ENCODE results near the gene CRTC3. TPM values are rescaled to one million over a fixed set of nuclear protein-coding genes. Genes with fewer than 3 reads are reported as not detected.

The CRTC3 gene
- total RNA-seq, 3 donors from 2014 or later (not counting 1 experiment from before 2014, with no cell fraction given): 68.8 to 101 (median 92.4) TPM

DNA sequence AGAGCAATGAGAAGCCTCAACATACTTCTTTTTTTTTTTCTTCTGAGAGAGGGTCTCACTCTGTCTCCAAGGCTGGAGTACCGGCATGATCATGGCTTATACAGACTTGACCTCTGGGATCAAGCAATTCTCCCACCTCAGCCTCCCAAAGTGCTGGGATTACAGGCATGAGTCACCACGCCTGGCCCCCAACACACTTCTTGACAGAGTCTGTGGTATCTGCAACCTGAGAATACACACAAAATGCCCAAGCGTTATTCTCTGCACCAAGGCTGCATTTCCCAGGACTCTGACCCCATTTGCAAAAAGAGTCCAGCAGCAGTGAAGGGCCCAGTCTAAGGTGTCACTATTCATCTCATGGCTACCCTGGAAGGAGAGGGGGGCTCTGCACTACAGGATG is 144.8 kb downstream of the CRTC3 start:
- Mint-ChIP-seq H3K27me3 (ENCODE audit: low read depth in 2 of 2) (peaks cover 9 to 23% of the 10 kb centered on the region in 2 donors), H3K4me1 (peaks cover 5% of the 10 kb centered on the region in 2 donors), H3K36me3 (no peaks in the 10 kb centered on the region), H3K4me3 (no peak overlapping the region), H3K27ac (no peak overlapping the region), H3K9me3 (no peaks in the 10 kb centered on the region)
- Histone ChIP-seq H3K4me3 (ENCODE audit: low read length) (no peak overlapping the region), H3K4me1 (ENCODE audit: control insufficient read depth, insufficient read depth, low read length) (no peaks in the 10 kb centered on the region), H3K9me3 (ENCODE audit: control insufficient read depth, insufficient read depth, low read length) (no peaks in the 10 kb centered on the region), H3K36me3 (ENCODE audit: control insufficient read depth, insufficient read depth, low read length) (no peaks in the 10 kb centered on the region), H3K27ac (ENCODE audit: low read length) (no peak overlapping the region), H3K27me3 (ENCODE audit: control insufficient read depth, insufficient read depth, low read length) (no peaks in the 10 kb centered on the region)
- DNase-seq (no peak), ATAC-seq (no peak)
- intact Hi-C loops (cut with micrococcal nuclease): no loop called here
- TF ChIP-seq, protein P1, sequence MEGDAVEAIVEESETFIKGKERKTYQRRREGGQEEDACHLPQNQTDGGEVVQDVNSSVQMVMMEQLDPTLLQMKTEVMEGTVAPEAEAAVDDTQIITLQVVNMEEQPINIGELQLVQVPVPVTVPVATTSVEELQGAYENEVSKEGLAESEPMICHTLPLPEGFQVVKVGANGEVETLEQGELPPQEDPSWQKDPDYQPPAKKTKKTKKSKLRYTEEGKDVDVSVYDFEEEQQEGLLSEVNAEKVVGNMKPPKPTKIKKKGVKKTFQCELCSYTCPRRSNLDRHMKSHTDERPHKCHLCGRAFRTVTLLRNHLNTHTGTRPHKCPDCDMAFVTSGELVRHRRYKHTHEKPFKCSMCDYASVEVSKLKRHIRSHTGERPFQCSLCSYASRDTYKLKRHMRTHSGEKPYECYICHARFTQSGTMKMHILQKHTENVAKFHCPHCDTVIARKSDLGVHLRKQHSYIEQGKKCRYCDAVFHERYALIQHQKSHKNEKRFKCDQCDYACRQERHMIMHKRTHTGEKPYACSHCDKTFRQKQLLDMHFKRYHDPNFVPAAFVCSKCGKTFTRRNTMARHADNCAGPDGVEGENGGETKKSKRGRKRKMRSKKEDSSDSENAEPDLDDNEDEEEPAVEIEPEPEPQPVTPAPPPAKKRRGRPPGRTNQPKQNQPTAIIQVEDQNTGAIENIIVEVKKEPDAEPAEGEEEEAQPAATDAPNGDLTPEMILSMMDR (IDR thresholded peaks at IDR 0.05): no peak
- whole genome bisulfite sequencing (ENCODE audit: insufficient coverage): 93% methylated on average over 3 of the region's 3 CpGs

DNA sequence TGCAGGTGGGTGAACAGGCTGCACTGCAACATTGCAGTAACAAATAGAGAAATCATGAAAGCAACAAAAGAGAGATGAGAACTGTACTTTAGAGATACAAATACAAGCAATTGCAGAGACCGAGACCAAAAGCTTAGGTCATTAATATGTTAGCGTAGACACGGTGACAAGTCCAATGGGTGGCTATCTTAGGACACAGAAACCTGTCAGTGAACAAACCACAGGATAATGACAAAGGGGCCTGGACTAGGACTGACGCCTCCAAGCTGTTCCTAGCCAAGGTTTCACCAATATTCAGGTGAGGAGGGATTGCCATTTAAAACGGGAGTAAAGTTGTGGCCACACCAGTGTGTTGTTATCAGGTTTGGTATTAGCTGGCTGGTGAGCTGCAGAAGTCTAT is 145.7 kb downstream of the CRTC3 start:
- 90% methylated on average over 5 of the region's 5 CpGs for WGBS (ENCODE audit: insufficient coverage)
- Mint-ChIP-seq H3K4me3 (no peak overlapping the region), H3K9me3 (no peaks in the 10 kb centered on the region)

DNA sequence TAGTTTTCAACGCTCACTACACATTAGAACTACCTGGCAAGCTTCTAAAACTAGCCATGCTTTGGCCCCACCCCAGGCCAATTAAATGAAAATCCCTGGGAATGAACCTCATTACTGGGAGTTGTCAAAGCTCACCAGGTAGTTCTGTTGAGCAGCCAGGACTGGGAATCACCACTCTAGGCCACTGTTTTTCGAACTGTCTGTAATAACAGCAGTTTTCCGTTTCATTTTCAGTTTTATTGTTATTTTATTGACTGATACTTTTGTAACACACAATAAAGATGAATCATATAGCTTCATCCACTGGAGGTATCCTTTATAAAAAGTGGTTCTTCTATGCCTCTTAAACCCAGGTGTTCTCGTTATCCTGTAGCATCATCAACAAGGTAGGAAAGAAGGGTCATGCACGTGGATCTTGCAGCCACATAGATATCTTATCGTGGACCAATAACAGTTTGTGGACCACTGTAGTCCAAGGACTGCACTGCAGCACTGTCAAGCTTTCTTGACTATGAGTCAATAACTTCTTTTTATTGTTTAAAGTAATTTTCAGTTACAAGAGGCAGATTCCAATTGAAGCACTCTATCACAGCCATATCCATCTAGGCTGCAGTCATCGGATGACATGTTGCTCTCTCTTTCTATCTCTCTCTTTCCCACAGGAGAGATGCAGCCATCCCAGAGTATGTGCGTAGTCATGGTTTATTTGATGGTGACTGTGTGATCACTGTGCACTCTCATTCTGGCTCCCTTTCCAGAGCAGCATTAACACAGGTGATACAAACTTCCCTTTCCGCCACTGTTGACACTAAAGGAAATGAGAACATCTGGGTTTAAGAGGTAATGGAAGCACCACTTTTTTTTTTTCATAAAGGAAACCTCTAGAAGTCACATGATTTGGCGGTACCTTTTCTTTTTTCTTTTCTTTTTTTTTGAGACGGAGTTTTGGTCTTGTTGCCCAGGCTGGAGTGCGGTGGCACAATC is 148.4 kb downstream of the CRTC3 start:
- Mint-ChIP-seq H3K4me3 (peak overlapping the region; percentile 49), H3K27me3 (ENCODE audit: low read depth in 2 of 2) (peaks cover 0 to 8% of the 10 kb centered on the region in 2 donors), H3K27ac (no peak overlapping the region), H3K36me3 (no peaks in the 10 kb centered on the region), H3K9me3 (no peaks in the 10 kb centered on the region), H3K4me1 (peaks cover 5% of the 10 kb centered on the region in 2 donors)
- DNase-seq: peak in 1 of 2 donors; percentile 63
- intact Hi-C loops (cut with micrococcal nuclease): no loop called here
- H3K4me3 ChIP-seq (ENCODE audit: low read length): no peak overlapping the region
- TF ChIP-seq, protein P1 (IDR thresholded peaks at IDR 0.05): no peak
- H3K36me3 ChIP-seq (ENCODE audit: control insufficient read depth, insufficient read depth, low read length): no peaks in the 10 kb centered on the region
- no peaks in the 10 kb centered on the region for H3K27me3 ChIP-seq (ENCODE audit: control insufficient read depth, insufficient read depth, low read length)
- WGBS (ENCODE audit: insufficient coverage): 81% methylated on average over 5 of the region's 12 CpGs
- H3K9me3 ChIP-seq (ENCODE audit: control insufficient read depth, insufficient read depth, low read length): no peaks in the 10 kb centered on the region
- H3K27ac ChIP-seq (ENCODE audit: low read length): no peak overlapping the region
- no peaks in the 10 kb centered on the region for H3K4me1 ChIP-seq (ENCODE audit: control insufficient read depth, insufficient read depth, low read length)
- no peak for ATAC-seq

More for the DNA sequence above, 145.7 kb downstream of the CRTC3 start:
- peaks cover 5% of the 10 kb centered on the region in 2 donors for H3K4me1 Mint-ChIP-seq
- H3K9me3 ChIP-seq (ENCODE audit: control insufficient read depth, insufficient read depth, low read length): no peaks in the 10 kb centered on the region
- H3K36me3 Mint-ChIP-seq: no peaks in the 10 kb centered on the region
- no peak overlapping the region for H3K4me3 ChIP-seq (ENCODE audit: low read length)
- no peak overlapping the region for H3K27ac ChIP-seq (ENCODE audit: low read length)
- H3K27me3 ChIP-seq (ENCODE audit: control insufficient read depth, insufficient read depth, low read length): no peaks in the 10 kb centered on the region
- H3K36me3 ChIP-seq (ENCODE audit: control insufficient read depth, insufficient read depth, low read length): no peaks in the 10 kb centered on the region
- no peak overlapping the region for H3K27ac Mint-ChIP-seq
- H3K27me3 Mint-ChIP-seq (ENCODE audit: low read depth in 2 of 2): peaks cover 9 to 23% of the 10 kb centered on the region in 2 donors
- TF ChIP-seq, protein P1 (IDR thresholded peaks at IDR 0.05): no peak
- DNase-seq (no peak), ATAC-seq (no peak)
- intact Hi-C loops (cut with micrococcal nuclease): no loop called here
- H3K4me1 ChIP-seq (ENCODE audit: control insufficient read depth, insufficient read depth, low read length): no peaks in the 10 kb centered on the region

Measured in natural killer cell (primary cell).